UCSD-AML1 (cell line): ENCODE data around the gene NISCH.

Experiments
- DNase-seq: peaks from one replicate; lab custom pipeline; 2025; ENCODE audit not compliant: unreplicated experiment; lab: John Stamatoyannopoulos, UW

NISCH gene

GRCh38 chr3:52435246-52436101 lies 19.9 kb upstream of the NISCH start:
- DNase-seq: no peak

GRCh38 chr3:52436500-52437149 lies 18.8 kb upstream of the NISCH start:
- peak; percentile 43 for DNase-seq

- DNase-seq: no peak
These were observed 17.9 kb upstream of the NISCH start for GRCh38 chr3:52437326-52438103.

- no peak for DNase-seq
These were observed 17.4 kb upstream of the NISCH start for GRCh38 chr3:52438104-52438376.

- no peak for DNase-seq
These were observed 16.6 kb upstream of the NISCH start for GRCh38 chr3:52438579-52439425.

- no peak for DNase-seq
These were observed 15.8 kb upstream of the NISCH start for GRCh38 chr3:52439426-52440248.

GRCh38 chr3:52440249-52440551 lies 15.2 kb upstream of the NISCH start:
- DNase-seq: no peak

- no peak for DNase-seq
These were observed 14.7 kb upstream of the NISCH start for GRCh38 chr3:52440671-52441070.

GRCh38 chr3:52441091-52441771 lies 14.2 kb upstream of the NISCH start:
- DNase-seq: no peak

GRCh38 chr3:52441772-52442332 lies 13.6 kb upstream of the NISCH start:
- DNase-seq: no peak

GRCh38 chr3:52442409-52443267 lies 12.8 kb upstream of the NISCH start:
- DNase-seq: no peak

- DNase-seq: no peak
These were observed 12.2 kb upstream of the NISCH start for GRCh38 chr3:52443268-52443610.

- DNase-seq: peak; percentile 61
These were observed 11.4 kb upstream of the NISCH start for GRCh38 chr3:52443791-52444687.

- peak; percentile 78 for DNase-seq
These were observed 10.3 kb upstream of the NISCH start, which contains the start of gene SEMA3G for GRCh38 chr3:52444860-52445793. SEMA3G (minus strand) TSS chr3:52445103; CDS start chr3:52445027, 76 bp downstream.

GRCh38 chr3:52446042-52446441 lies 9.4 kb upstream of the NISCH start:
- no peak for DNase-seq
